GM21529 (cell line): ENCODE data around the gene GATB.

ENCODE experiments used
- ATAC-seq: cut with Tn5 transposase; IDR thresholded peaks from one replicate; pipeline ENCODE4 v1.9.1; 2021; ENCODE audit not compliant: unreplicated experiment

GATB gene

GRCh38 chr4:151657896-151658295, 102.9 kb downstream of the GATB start:
- no peak for ATAC-seq

GRCh38 chr4:151656058-151656457, 104.7 kb downstream of the GATB start:
- ATAC-seq: no peak

GRCh38 chr4:151653548-151653918, 107.3 kb downstream of the GATB start:
- no peak for ATAC-seq

- no peak for ATAC-seq
Measured at GRCh38 chr4:151652841-151653547, 107.8 kb downstream of the GATB start.

- ATAC-seq: no peak
Measured at GRCh38 chr4:151651496-151651895, 109.3 kb downstream of the GATB start.

GRCh38 chr4:151649479-151649878, 111.3 kb downstream of the GATB start:
- ATAC-seq: no peak

- no peak for ATAC-seq
Measured at GRCh38 chr4:151646322-151646721, 114.5 kb downstream of the GATB start.

GRCh38 chr4:151644622-151645021, 116.2 kb downstream of the GATB start:
- ATAC-seq: no peak

- peak; percentile 66 for ATAC-seq
Measured at GRCh38 chr4:151643564-151643963, 117.2 kb downstream of the GATB start.

- no peak for ATAC-seq
Measured at GRCh38 chr4:151641983-151642382, 118.8 kb downstream of the GATB start.

- no peak for ATAC-seq
Measured at GRCh38 chr4:151641167-151641566, 119.6 kb downstream of the GATB start.

- ATAC-seq: no peak
Measured at GRCh38 chr4:151640381-151640780, 120.4 kb downstream of the GATB start.

GRCh38 chr4:151638295-151638858, 122.4 kb downstream of the GATB start:
- no peak for ATAC-seq

- no peak for ATAC-seq
Measured at GRCh38 chr4:151631349-151631748, 129.5 kb downstream of the GATB start.

GRCh38 chr4:151629097-151629783, 131.6 kb downstream of the GATB start:
- no peak for ATAC-seq

- ATAC-seq: no peak
Measured at GRCh38 chr4:151628001-151628608, 132.7 kb downstream of the GATB start.

GRCh38 chr4:151627491-151627890, 133.3 kb downstream of the GATB start:
- ATAC-seq: no peak

- ATAC-seq: no peak
Measured at GRCh38 chr4:151626751-151627150, 134.1 kb downstream of the GATB start.

GRCh38 chr4:151626228-151626627, 134.6 kb downstream of the GATB start:
- ATAC-seq: no peak

- ATAC-seq: no peak
Measured at GRCh38 chr4:151624626-151625565, 135.9 kb downstream of the GATB start.
